HepG2 (cell line): Measurements from ENCODE around the gene HBM. TPM values are rescaled to one million over a fixed set of nuclear protein-coding genes. Genes with fewer than 3 reads are reported as not detected.

Experiments used
- ARHGAP35 ChIP-seq: sonication (generic); formaldehyde crosslinking; IDR thresholded peaks from 2 replicates; pipeline ENCODE4 v1.9.0; 2022; ENCODE audit warnings: mild to moderate bottlenecking, inconsistent platforms, moderate library complexity, missing genetic modification reagents, borderline replicate concordance
- CENPX ChIP-seq: sonication (generic); formaldehyde crosslinking; IDR thresholded peaks from 2 replicates; pipeline ENCODE4 v1.9.0; 2021; ENCODE audit warnings: mild to moderate bottlenecking, missing genetic modification reagents, moderate library complexity
- GLI4 ChIP-seq: sonication (generic); formaldehyde crosslinking; IDR thresholded peaks from 2 replicates; pipeline ENCODE4 v1.5.1; 2020; ENCODE audit warnings: missing genetic modification reagents, mild to moderate bottlenecking, moderate library complexity, borderline replicate concordance
- IKZF4 ChIP-seq: sonication (generic); formaldehyde crosslinking; IDR thresholded peaks from 2 replicates; pipeline ENCODE4 v1.5.1; 2020; ENCODE audit warnings: borderline replicate concordance, mild to moderate bottlenecking, low read depth, missing genetic modification reagents; ENCODE audit errors: not compliant biosample characterization
- KAT7 ChIP-seq: IDR thresholded peaks from 2 replicates; pipeline ENCODE4 v1.6.1; 2018; ENCODE audit warnings: borderline replicate concordance, missing compliant biosample characterization
- KLF13 ChIP-seq: sonication (generic); formaldehyde crosslinking; IDR thresholded peaks from 2 replicates; pipeline ENCODE4 v1.4.0; 2020; ENCODE audit warnings: mild to moderate bottlenecking, missing genetic modification reagents
- MAFF ChIP-seq: IDR thresholded peaks from 2 replicates; pipeline ENCODE4 v1.6.1; 2011; ENCODE audit warnings: low read depth, low read length, improper control_type of control experiment
- NFKB2 ChIP-seq: sonication (generic); formaldehyde crosslinking; IDR thresholded peaks from 2 replicates; pipeline ENCODE4 v1.4.0; 2020; ENCODE audit warnings: missing genetic modification reagents, borderline replicate concordance
- PAF1 ChIP-seq: IDR thresholded peaks from 2 replicates; pipeline ENCODE4 v1.6.1; 2016; ENCODE audit warnings: missing genetic modification reagents, missing compliant biosample characterization
- SMARCE1 ChIP-seq: fragments of 450-650 bp; IDR thresholded peaks from 2 replicates; pipeline ENCODE4 v1.6.1; 2017; ENCODE audit warnings: borderline replicate concordance
- TAF15 ChIP-seq: fragments of 200-400 bp; formaldehyde crosslinking; IDR thresholded peaks from one replicate; pipeline ENCODE4 v1.6.1; 2018; ENCODE audit warnings: mild to moderate bottlenecking, low read depth, low read length; ENCODE audit not compliant: poor library complexity, severe bottlenecking
- ZBTB1 ChIP-seq: sonication (generic); formaldehyde crosslinking; IDR thresholded peaks from 2 replicates; pipeline ENCODE4 v1.4.0; 2020; ENCODE audit warnings: missing genetic modification reagents, borderline replicate concordance
- ZKSCAN1 ChIP-seq: fragments of 150-350 bp; IDR thresholded peaks from 2 replicates; pipeline ENCODE4 v1.6.1; 2014; ENCODE audit warnings: low read length
- ZNF205 ChIP-seq: IDR thresholded peaks from 2 replicates; pipeline ENCODE4 v1.6.1; 2018; ENCODE audit warnings: missing biosample characterization, missing genetic modification reagents
- ZNF282 ChIP-seq: fragments of 450-650 bp; IDR thresholded peaks from 2 replicates; pipeline ENCODE4 v1.6.1; 2018; ENCODE audit not compliant: partially characterized antibody
- ZNF34 ChIP-seq: sonication (generic); formaldehyde crosslinking; IDR thresholded peaks from 2 replicates; pipeline ENCODE4 v1.4.0; 2020; ENCODE audit warnings: mild to moderate bottlenecking, missing genetic modification reagents, borderline replicate concordance
- ZNF605 ChIP-seq: sonication (generic); formaldehyde crosslinking; IDR thresholded peaks from 2 replicates; pipeline ENCODE4 v1.8.0; 2022; ENCODE audit warnings: mild to moderate bottlenecking, missing genetic modification reagents
- polyA plus RNA-seq, 8 experiments: library from polyadenylated mRNA; depleted of rRNA in 3 of 8; stranded (reverse) in 7 of 8; unstranded in 1 of 8; fragments of >200 nt; fragmentation: Illumina TruSeq in 4 of 8; extraction: Trizol in 4 of 8; gene quantifications; 2 replicates each; pipeline versions ENCODE4 v1.2.1 to v1.2.3, GENCODE V29; 2011 to 2016; ENCODE audit warnings: low read depth in 4 of 8, missing spikeins in 1 of 8, mixed read lengths in 1 of 8; ENCODE audit not compliant: insufficient read depth in 1 of 8
- total RNA-seq, 5 experiments: library from RNA; depleted of rRNA; stranded (reverse); fragments of >200 nt; fragmentation: Illumina TruSeq; extraction: Trizol; gene quantifications; 2 replicates each; pipeline ENCODE4 v1.2.3, GENCODE V29; 2016; ENCODE audit warnings: low read depth in 1 of 5
- TF ChIP-seq, protein P1 (sequence below): sonication (generic); formaldehyde crosslinking; IDR thresholded peaks from 2 replicates; pipeline ENCODE4 v1.5.1; 2020; ENCODE audit warnings: missing genetic modification reagents, mild to moderate bottlenecking, borderline replicate concordance
- TF ChIP-seq, protein P2 (sequence below): sonication (generic); formaldehyde crosslinking; IDR thresholded peaks from 2 replicates; pipeline ENCODE4 v1.5.1; 2020; ENCODE audit warnings: mild to moderate bottlenecking, missing genetic modification reagents, moderate library complexity
- TF ChIP-seq, protein P3 (sequence below): IDR thresholded peaks from 2 replicates; pipeline ENCODE4 v1.6.1; 2012; ENCODE audit warnings: low read depth, low read length, improper control_type of control experiment
- TF ChIP-seq, protein P4 (sequence below): sonication (generic); formaldehyde crosslinking; IDR thresholded peaks from 2 replicates; pipeline ENCODE4 v1.4.0; 2020; ENCODE audit warnings: missing genetic modification reagents
- TF ChIP-seq, protein P5 (sequence below): IDR thresholded peaks from 2 replicates; pipeline ENCODE4 v1.6.1; 2016; ENCODE audit warnings: low read depth

HBM gene
- total and polyA plus RNA-seq, 2 of the 13 experiments (the other 11 are each of a cell fraction or from before 2014, with no cell fraction given) = not detected

DNA sequence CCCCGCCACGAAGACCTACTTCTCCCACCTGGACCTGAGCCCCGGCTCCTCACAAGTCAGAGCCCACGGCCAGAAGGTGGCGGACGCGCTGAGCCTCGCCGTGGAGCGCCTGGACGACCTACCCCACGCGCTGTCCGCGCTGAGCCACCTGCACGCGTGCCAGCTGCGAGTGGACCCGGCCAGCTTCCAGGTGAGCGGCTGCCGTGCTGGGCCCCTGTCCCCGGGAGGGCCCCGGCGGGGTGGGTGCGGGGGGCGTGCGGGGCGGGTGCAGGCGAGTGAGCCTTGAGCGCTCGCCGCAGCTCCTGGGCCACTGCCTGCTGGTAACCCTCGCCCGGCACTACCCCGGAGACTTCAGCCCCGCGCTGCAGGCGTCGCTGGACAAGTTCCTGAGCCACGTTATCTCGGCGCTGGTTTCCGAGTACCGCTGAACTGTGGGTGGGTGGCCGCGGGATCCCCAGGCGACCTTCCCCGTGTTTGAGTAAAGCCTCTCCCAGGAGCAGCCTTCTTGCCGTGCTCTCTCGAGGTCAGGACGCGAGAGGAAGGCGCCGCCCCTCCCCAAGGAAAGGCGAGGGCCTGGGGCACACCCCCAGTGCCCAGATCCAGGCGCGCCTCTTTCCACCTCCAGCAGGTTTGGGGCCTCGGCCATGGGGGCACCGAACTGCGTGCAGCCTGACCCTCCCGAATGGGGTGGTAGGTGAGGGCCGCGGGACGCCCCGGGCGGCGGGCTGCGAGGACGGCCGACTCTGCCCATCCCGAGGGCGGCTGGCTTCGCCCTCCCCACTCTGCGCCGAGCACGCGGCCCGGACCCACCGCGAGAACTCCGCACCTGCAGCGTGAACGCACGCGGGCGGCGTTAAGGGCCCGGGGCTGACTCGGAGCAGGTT is 15.1 kb downstream of the HBM start (continued):
- TF ChIP-seq CENPX (CRISPR knock-in tag) (no peak), MAFF (no peak), GLI4 (CRISPR knock-in tag) (peak; percentile 99), ZNF605 (peak; percentile 98), SMARCE1 (no peak), ARHGAP35 (CRISPR knock-in tag) (peak; percentile 99), ZKSCAN1 (no peak), TAF15 (peak; percentile 89), KLF13 (CRISPR knock-in tag) (peak; percentile 89; the same call in 1 of the 2 replicates), ZBTB1 (CRISPR knock-in tag) (peak; percentile 75), ZNF282 (no peak), KAT7 (CRISPR knock-in tag) (no peak; the same call in 1 of the 2 replicates), NFKB2 (CRISPR knock-in tag) (peak; percentile 100), PAF1 (CRISPR knock-in tag) (no peak), IKZF4 (CRISPR knock-in tag) (peak; percentile 99), ZNF205 (CRISPR knock-in tag) (peak; percentile 86; the same call in 1 of the 2 replicates), ZNF34 (CRISPR knock-in tag) (peak; percentile 95)
- TF ChIP-seq, protein P1, sequence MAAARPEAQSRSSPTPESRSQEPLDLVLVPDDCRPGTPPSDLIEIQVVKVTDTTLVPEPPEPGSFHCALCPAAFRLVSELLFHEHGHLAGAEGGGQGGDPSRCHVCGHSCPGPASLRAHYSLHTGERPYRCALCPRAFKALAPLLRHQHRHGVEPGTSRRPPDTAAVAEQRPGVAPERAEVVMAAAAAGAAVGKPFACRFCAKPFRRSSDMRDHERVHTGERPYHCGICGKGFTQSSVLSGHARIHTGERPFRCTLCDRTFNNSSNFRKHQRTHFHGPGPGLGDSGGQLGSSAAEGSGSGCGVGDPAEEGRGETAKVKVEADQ = peak; percentile 98
- TF ChIP-seq, protein P2, sequence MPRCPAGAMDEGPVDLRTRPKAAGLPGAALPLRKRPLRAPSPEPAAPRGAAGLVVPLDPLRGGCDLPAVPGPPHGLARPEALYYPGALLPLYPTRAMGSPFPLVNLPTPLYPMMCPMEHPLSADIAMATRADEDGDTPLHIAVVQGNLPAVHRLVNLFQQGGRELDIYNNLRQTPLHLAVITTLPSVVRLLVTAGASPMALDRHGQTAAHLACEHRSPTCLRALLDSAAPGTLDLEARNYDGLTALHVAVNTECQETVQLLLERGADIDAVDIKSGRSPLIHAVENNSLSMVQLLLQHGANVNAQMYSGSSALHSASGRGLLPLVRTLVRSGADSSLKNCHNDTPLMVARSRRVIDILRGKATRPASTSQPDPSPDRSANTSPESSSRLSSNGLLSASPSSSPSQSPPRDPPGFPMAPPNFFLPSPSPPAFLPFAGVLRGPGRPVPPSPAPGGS = peak; percentile 99
- TF ChIP-seq, protein P3, sequence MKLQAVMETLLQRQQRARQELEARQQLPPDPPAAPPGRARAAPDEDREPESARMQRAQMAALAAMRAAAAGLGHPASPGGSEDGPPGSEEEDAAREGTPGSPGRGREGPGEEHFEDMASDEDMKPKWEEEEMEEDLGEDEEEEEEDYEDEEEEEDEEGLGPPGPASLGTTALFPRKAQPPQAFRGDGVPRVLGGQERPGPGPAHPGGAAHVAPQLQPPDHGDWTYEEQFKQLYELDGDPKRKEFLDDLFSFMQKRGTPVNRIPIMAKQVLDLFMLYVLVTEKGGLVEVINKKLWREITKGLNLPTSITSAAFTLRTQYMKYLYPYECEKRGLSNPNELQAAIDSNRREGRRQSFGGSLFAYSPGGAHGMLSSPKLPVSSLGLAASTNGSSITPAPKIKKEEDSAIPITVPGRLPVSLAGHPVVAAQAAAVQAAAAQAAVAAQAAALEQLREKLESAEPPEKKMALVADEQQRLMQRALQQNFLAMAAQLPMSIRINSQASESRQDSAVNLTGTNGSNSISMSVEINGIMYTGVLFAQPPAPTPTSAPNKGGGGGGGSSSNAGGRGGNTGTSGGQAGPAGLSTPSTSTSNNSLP = no peak
- TF ChIP-seq, protein P4, sequence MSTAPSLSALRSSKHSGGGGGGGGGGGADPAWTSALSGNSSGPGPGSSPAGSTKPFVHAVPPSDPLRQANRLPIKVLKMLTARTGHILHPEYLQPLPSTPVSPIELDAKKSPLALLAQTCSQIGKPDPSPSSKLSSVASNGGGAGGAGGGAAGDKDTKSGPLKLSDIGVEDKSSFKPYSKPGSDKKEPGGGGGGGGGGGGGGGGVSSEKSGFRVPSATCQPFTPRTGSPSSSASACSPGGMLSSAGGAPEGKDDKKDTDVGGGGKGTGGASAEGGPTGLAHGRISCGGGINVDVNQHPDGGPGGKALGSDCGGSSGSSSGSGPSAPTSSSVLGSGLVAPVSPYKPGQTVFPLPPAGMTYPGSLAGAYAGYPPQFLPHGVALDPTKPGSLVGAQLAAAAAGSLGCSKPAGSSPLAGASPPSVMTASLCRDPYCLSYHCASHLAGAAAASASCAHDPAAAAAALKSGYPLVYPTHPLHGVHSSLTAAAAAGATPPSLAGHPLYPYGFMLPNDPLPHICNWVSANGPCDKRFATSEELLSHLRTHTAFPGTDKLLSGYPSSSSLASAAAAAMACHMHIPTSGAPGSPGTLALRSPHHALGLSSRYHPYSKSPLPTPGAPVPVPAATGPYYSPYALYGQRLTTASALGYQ (CRISPR knock-in tag) = peak; percentile 81
- TF ChIP-seq, protein P5, sequence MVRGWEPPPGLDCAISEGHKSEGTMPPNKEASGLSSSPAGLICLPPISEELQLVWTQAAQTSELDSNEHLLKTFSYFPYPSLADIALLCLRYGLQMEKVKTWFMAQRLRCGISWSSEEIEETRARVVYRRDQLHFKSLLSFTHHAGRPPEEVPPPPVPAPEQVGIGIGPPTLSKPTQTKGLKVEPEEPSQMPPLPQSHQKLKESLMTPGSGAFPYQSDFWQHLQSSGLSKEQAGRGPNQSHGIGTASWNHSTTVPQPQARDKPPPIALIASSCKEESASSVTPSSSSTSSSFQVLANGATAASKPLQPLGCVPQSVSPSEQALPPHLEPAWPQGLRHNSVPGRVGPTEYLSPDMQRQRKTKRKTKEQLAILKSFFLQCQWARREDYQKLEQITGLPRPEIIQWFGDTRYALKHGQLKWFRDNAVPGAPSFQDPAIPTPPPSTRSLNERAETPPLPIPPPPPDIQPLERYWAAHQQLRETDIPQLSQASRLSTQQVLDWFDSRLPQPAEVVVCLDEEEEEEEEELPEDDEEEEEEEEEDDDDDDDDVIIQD (CRISPR knock-in tag) = peak; percentile 60
